A673 (cell line): ENCODE measurements around the gene HOXA3.
A peak's percentile ranks its signal among the peaks of the same experiment; 100 is the strongest.

ENCODE experiments used
- CTCF ChIP-seq: fragments of 300-800, 200-600 bp; sonication (generic); conservative IDR thresholded peaks from 2 replicates; pipeline ENCODE4 v1.5.1; 2017; ENCODE audit warnings: low read depth, mild to moderate bottlenecking, antibody characterized with exemption, low read length, moderate library complexity, mixed read lengths
- EZH2 ChIP-seq: fragments of 200-600 bp; sonication (generic); IDR thresholded peaks from 2 replicates; pipeline ENCODE4 v1.6.1; 2017; ENCODE audit warnings: borderline replicate concordance, low read depth, mild to moderate bottlenecking, mixed read lengths, antibody characterized with exemption, low read length; ENCODE audit not compliant: poor library complexity, severe bottlenecking

- TF ChIP-seq CTCF (no peak), EZH2 (peak; percentile 61)
Observed at GRCh38 chr7:27147199-27148030, 5.0 kb downstream of the HOXA3 start, which contains the start of gene HOXA6.
